IPS-18c (cell line): ENCODE measurements around the gene FSIP1.

Experiments
- H3K4me3 ChIP-seq: 2 replicates; pipeline ENCODE4 v1.7.0; 2013; ENCODE audit warnings: low read depth, mild to moderate bottlenecking, low read length, moderate library complexity; ENCODE audit not compliant: insufficient read depth
- H3K9me3 ChIP-seq: one replicate; pipeline ENCODE4 v1.6.1; 2013; ENCODE audit warnings: mild to moderate bottlenecking, low read length, moderate library complexity; ENCODE audit not compliant: control insufficient read depth, insufficient read depth

The FSIP1 gene

GRCh38 chr15:39796601-39797000 lies 14.0 kb upstream of the FSIP1 start:
- no peak overlapping the region for H3K4me3 ChIP-seq
- peaks cover 2% of the 10 kb centered on the region for H3K9me3 ChIP-seq

GRCh38 chr15:39795486-39795885 lies 12.8 kb upstream of the FSIP1 start:
- no peak overlapping the region for H3K4me3 ChIP-seq
- peaks cover 2% of the 10 kb centered on the region for H3K9me3 ChIP-seq

- no peaks in the 10 kb centered on the region for H3K9me3 ChIP-seq
- no peak overlapping the region for H3K4me3 ChIP-seq
Measured at GRCh38 chr15:39794954-39795353, 12.3 kb upstream of the FSIP1 start.

GRCh38 chr15:39793923-39794322 lies 11.3 kb upstream of the FSIP1 start:
- H3K9me3 ChIP-seq: no peaks in the 10 kb centered on the region
- no peak overlapping the region for H3K4me3 ChIP-seq

GRCh38 chr15:39792844-39793335 lies 10.2 kb upstream of the FSIP1 start:
- Histone ChIP-seq H3K4me3 (no peak overlapping the region), H3K9me3 (no peaks in the 10 kb centered on the region)

- no peak overlapping the region for H3K4me3 ChIP-seq
- no peaks in the 10 kb centered on the region for H3K9me3 ChIP-seq
Measured at GRCh38 chr15:39792025-39792843, 9.6 kb upstream of the FSIP1 start.

GRCh38 chr15:39789736-39790135 lies 7.1 kb upstream of the FSIP1 start:
- H3K9me3 ChIP-seq: no peaks in the 10 kb centered on the region
- H3K4me3 ChIP-seq: no peak overlapping the region

GRCh38 chr15:39788800-39789565 lies 6.3 kb upstream of the FSIP1 start:
- no peaks in the 10 kb centered on the region for H3K9me3 ChIP-seq
- H3K4me3 ChIP-seq: no peak overlapping the region

GRCh38 chr15:39788108-39788507 lies 5.5 kb upstream of the FSIP1 start:
- no peak overlapping the region for H3K4me3 ChIP-seq

GRCh38 chr15:39787479-39787878 lies 4.8 kb upstream of the FSIP1 start:
- no peak overlapping the region for H3K4me3 ChIP-seq
- H3K9me3 ChIP-seq: no peaks in the 10 kb centered on the region

More at GRCh38 chr15:39788108-39788507, 5.5 kb upstream of the FSIP1 start:
- no peaks in the 10 kb centered on the region for H3K9me3 ChIP-seq

GRCh38 chr15:39786447-39787056 lies 3.9 kb upstream of the FSIP1 start:
- H3K9me3 ChIP-seq: no peaks in the 10 kb centered on the region
- no peak overlapping the region for H3K4me3 ChIP-seq

GRCh38 chr15:39785841-39786240 lies 3.2 kb upstream of the FSIP1 start:
- H3K9me3 ChIP-seq: no peaks in the 10 kb centered on the region
- H3K4me3 ChIP-seq: no peak overlapping the region

GRCh38 chr15:39785139-39785538 lies 2.5 kb upstream of the FSIP1 start:
- H3K4me3 ChIP-seq: no peak overlapping the region
- H3K9me3 ChIP-seq: no peaks in the 10 kb centered on the region

- Histone ChIP-seq H3K9me3 (no peaks in the 10 kb centered on the region), H3K4me3 (no peak overlapping the region)
Measured at GRCh38 chr15:39784638-39785037, 2.0 kb upstream of the FSIP1 start.

- Histone ChIP-seq H3K9me3 (no peaks in the 10 kb centered on the region), H3K4me3 (peak overlapping the region; percentile 91; the same call in 1 of the 2 replicates)
Measured at GRCh38 chr15:39784125-39784524, 1.5 kb upstream of the FSIP1 start.

- H3K4me3 ChIP-seq: peak overlapping the region; percentile 91
- no peaks in the 10 kb centered on the region for H3K9me3 ChIP-seq
Measured at GRCh38 chr15:39783244-39783820, 691 bp upstream of the FSIP1 start.

- H3K4me3 ChIP-seq: peak overlapping the region; percentile 91; the same call in 1 of the 2 replicates
Measured at GRCh38 chr15:39781967-39782302, 706 bp downstream of the FSIP1 start.

More at GRCh38 chr15:39781967-39782302, 706 bp downstream of the FSIP1 start:
- no peaks in the 10 kb centered on the region for H3K9me3 ChIP-seq
